ENCODE data around the gene COL27A1. TPM values are rescaled to one million over a fixed set of nuclear protein-coding genes. Genes with fewer than 3 reads are reported as not detected.

The COL27A1 gene
- total and polyA plus RNA-seq, 3 donors from 2014 or later: 9.3 to 68.8 (median 25.7) TPM

GRCh38 chr9:114258866-114259797 lies 103.8 kb downstream of the COL27A1 start:
- H3K36me3 ChIP-seq (ENCODE audit: low read depth, missing control alignments): no peaks in the 10 kb centered on the region
- DNase-seq: no peak
- WGBS, 2 donors: 77 to 84% methylated on average over 6 of the region's 6 CpGs
- H3K27me3 ChIP-seq: no peaks in the 10 kb centered on the region
- no peaks in the 10 kb centered on the region for H3K9me3 ChIP-seq
- intact Hi-C loops (cut with DNase I; ENCODE audit: low total_unique reads): no loop called here
- no peaks in the 10 kb centered on the region for H3K4me1 ChIP-seq
- H3K4me3 ChIP-seq: no peak overlapping the region
- no peak overlapping the region for H3K27ac ChIP-seq
- TF ChIP-seq POLR2A (IDR thresholded peaks at IDR 0.05) (no peak), CTCF (IDR thresholded peaks at IDR 0.05) (no peak)

- Histone ChIP-seq H3K36me3 (ENCODE audit: low read depth, missing control alignments) (no peaks in the 10 kb centered on the region), H3K4me3 (no peak overlapping the region), H3K4me1 (no peaks in the 10 kb centered on the region), H3K27me3 (no peaks in the 10 kb centered on the region), H3K27ac (no peak overlapping the region), H3K9me3 (no peaks in the 10 kb centered on the region)
- intact Hi-C loops (cut with DNase I; ENCODE audit: low total_unique reads): no loop called here
- DNase-seq: no peak
- WGBS, 2 donors: 70 to 75% methylated on average over 8 to 15 of the region's 15 CpGs
- no peak for TF ChIP-seq CTCF (IDR thresholded peaks at IDR 0.05)
- TF ChIP-seq POLR2A (IDR thresholded peaks at IDR 0.05): no peak
These were observed 104.6 kb downstream of the COL27A1 start for GRCh38 chr9:114259798-114260523.

- Histone ChIP-seq H3K4me1 (no peaks in the 10 kb centered on the region), H3K9me3 (no peaks in the 10 kb centered on the region), H3K27ac (no peak overlapping the region), H3K4me3 (no peak overlapping the region), H3K36me3 (ENCODE audit: low read depth, missing control alignments) (no peaks in the 10 kb centered on the region), H3K27me3 (no peaks in the 10 kb centered on the region)
- intact Hi-C loops (cut with DNase I; ENCODE audit: low total_unique reads): no loop called here
- TF ChIP-seq CTCF (IDR thresholded peaks at IDR 0.05) (no peak), POLR2A (IDR thresholded peaks at IDR 0.05) (no peak)
- DNase-seq: no peak
- 89 to 97% methylated on average over 5 to 10 of the region's 10 CpGs for WGBS, 2 donors
These were observed 105.7 kb downstream of the COL27A1 start for GRCh38 chr9:114261026-114261425.

GRCh38 chr9:114261987-114262386 lies 106.7 kb downstream of the COL27A1 start:
- Histone ChIP-seq H3K36me3 (ENCODE audit: low read depth, missing control alignments) (no peaks in the 10 kb centered on the region), H3K27me3 (no peaks in the 10 kb centered on the region), H3K27ac (no peak overlapping the region), H3K4me3 (no peak overlapping the region), H3K4me1 (no peaks in the 10 kb centered on the region), H3K9me3 (no peaks in the 10 kb centered on the region)
- TF ChIP-seq POLR2A (IDR thresholded peaks at IDR 0.05) (no peak), CTCF (IDR thresholded peaks at IDR 0.05) (no peak)
- intact Hi-C loops (cut with DNase I; ENCODE audit: low total_unique reads): no loop called here
- DNase-seq: no peak
- WGBS, 2 donors: 84% methylated on average over 9 of the region's 9 CpGs; no CpG with 5 or more reads in 1 of the 2 donors

Data from testis (tissue), 3 donors.